Upper lobe of left lung (tissue), 4 donors: ENCODE measurements around the gene CTSF.

Experiments
- CTCF ChIP-seq, 6 experiments: fragments of 450-650 bp in 4 of 6; fragments of 200-600 bp in 2 of 6; sonication (generic) in 2 of 6; IDR thresholded peaks; one replicate each; pipeline ENCODE4 v1.5.1; 2016 to 2019; ENCODE audit warnings: antibody characterized with exemption in 6 of 6
- EP300 ChIP-seq, 4 donors: sonication (generic); formaldehyde crosslinking; IDR thresholded peaks; one replicate each; pipeline ENCODE4 v1.5.1; 2017; ENCODE audit warnings: antibody characterized with exemption in 4 of 4, control low read depth in 2 of 4

- TF ChIP-seq EP300 (IDR thresholded peaks at IDR 0.05) (no peak), CTCF (IDR thresholded peaks at IDR 0.05) (no peak)
Observed at GRCh38 chr11:66598993-66599392, 30.6 kb upstream of the CTSF start.
